ENCODE results near the gene FCHO1.

The FCHO1 gene

GRCh38 chr19:17734146-17734545, 17.1 kb upstream of the FCHO1 start:
- no peak for DNase-seq

GRCh38 chr19:17735410-17735809, 15.9 kb upstream of the FCHO1 start:
- DNase-seq = no peak

DNA sequence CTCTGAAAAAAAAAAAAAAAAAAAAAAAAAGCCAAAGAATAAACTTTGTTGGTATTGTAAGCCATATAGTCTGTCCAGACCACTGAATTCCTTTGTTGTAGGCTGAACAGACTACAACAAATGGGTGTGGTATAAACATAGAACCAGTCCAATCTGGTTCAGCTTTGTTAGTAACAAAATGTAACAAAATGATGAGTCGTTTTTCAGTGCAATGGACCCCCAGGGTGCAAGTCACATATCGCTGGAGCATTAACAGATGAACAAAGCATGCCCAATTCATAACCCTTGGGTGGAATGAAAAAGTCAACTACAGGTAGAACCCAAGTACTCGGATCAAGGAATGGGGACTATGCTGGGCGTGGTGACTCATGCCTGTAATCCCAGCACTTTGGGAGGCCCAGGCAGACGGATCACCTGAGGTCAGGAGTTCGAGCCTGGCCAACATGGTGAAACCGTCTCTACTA, 13.6 kb upstream of the FCHO1 start:
- no peak for DNase-seq

DNA sequence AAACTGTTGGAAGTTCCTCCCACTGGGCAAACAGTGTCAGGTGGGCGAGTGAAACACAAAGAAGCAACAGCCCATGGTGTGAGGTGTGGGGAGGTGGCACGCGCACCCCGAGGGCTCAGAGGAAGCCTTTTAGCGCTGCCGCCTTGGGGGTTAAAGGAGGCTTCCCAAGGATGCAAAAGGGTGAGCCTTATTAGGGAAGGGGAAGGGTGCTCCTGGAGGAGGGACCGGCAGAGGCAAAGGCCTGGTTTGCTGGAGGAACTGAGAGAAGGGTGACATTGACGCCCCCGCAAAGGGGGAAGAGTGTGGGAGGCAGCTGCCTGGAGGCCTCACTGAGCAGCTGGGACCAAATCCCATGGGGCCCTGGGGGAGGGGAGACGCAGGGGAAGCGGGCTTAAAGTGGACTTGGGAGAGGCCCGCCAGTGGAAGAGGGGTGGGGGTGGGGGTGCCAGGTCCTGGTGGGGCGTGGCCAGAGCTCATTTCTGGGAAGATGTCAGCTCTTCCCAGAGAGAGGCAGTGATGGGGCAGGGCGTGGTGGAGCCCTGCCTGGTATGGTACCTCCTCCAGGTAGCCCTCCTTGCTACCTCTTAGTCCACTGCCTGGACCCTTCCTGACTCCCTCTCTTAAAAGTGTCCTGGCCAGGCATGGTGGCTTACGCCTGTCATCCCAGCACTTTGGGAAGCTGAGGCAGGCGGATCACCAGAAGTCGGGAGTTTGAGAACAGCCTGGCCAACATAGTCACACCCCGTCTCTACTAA, 12.0 kb upstream of the FCHO1 start:
- no peak for DNase-seq

- DNase-seq = no peak
Measured at GRCh38 chr19:17741456-17741855, 9.8 kb upstream of the FCHO1 start.

DNA sequence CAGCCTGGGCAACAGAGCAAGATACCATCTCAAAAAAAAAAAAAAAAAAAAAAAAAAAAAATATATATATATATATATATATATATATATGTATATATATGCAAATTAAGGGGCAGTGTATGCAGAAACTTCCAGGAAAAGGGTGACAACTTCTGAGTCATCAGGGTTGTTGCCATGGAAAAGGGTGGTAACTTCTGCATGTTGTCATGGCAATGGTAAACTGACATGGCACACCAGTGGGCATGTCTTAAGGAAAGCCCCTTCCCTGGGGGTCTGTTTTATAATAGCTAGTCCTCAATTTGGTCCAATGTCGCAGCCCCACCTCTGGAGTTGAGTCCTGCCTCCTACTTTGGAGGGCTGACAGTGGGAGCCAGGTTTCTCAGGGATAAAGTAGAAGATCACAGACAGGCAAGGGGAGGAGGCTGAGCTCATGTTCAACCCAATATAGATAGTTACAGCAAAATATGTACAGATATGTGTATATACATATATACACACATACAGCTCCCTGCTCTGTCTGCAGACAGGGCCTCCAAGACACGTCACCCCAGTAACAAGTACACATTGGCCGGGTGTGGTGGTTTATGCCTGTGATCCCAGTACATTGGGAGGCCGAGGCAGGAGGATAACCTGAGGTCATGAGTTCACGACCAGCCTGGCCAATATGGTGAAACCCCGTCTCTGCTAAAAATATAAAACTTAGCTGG, 7.2 kb upstream of the FCHO1 start:
- no peak for DNase-seq

- DNase-seq = peak; percentile 87
Measured at GRCh38 chr19:17747205-17748098, 3.8 kb upstream of the FCHO1 start.

DNA sequence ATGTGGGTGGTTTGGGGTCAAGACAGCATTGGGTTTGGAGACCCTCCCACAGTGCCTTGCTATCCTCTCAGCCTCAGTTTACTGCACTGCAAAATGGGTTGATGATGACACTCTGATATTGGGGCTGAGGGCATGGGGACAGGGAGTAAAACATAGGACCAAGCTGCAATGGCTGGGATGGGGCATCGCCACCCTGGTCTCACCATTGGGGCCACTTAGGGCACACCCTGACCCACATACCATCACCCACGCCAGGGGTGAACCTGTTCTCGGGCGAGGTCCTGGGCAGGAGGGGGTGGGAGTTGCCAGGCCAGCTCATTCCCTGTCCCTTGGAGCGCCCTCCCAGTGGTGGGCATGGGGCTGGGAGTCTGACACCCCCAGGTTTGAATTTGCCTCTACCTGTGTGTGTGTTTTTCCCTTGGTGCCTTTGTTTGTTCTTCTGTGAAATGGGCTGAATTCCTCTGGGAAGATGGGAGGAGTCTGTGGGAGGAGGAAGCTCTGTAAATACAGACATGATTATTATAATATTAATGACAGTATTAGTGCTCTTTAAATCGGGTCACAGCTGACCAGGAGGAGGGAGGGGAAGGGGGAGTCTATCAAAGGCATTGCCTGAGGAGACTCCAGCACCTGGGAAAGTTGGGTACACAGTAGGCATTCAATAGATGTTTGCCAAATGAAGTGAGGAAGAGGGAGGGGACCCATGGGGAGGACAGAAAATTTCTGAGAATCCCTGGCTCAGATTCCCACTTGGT, 2.2 kb upstream of the FCHO1 start:
- DNase-seq = no peak

DNA sequence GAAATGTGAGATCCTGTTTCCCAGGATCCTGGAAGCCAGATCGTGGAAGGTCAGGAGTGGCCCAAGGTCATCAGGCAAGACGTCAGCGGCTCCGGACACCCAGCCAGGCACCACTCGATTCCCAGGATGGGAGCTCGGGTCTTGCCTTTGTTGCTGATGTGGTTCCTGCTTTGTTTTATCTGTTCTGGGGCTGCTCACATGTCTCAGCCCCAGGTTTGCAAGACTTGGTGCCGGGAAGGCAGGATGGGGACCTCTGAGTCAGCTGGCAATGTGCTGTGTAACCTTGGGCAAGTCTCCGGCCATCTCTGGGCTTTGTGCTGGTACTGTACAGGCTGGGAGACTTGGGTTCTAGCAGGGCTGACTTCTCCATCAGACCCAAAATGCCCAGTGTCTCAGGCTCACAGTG, 1.4 kb upstream of the FCHO1 start:
- DNase-seq = no peak

DNA sequence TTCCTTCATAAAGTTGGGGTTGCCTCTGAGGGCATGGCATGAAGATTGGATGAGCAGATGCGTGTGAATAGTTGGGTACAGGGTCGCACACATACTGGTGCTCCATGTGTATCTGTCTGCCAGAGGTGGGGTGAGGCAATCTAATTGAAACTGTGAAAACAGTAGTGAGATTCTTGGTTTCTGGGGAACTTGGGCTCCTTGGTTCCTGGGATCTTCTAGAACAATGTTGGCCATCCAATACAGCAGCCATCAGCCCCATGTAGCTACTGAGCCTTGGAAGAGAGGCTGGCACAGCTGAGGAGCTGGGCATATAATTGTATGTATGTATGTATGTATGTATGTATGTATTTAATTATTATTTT, 616 bp downstream of the FCHO1 start:
- DNase-seq = no peak

DNA sequence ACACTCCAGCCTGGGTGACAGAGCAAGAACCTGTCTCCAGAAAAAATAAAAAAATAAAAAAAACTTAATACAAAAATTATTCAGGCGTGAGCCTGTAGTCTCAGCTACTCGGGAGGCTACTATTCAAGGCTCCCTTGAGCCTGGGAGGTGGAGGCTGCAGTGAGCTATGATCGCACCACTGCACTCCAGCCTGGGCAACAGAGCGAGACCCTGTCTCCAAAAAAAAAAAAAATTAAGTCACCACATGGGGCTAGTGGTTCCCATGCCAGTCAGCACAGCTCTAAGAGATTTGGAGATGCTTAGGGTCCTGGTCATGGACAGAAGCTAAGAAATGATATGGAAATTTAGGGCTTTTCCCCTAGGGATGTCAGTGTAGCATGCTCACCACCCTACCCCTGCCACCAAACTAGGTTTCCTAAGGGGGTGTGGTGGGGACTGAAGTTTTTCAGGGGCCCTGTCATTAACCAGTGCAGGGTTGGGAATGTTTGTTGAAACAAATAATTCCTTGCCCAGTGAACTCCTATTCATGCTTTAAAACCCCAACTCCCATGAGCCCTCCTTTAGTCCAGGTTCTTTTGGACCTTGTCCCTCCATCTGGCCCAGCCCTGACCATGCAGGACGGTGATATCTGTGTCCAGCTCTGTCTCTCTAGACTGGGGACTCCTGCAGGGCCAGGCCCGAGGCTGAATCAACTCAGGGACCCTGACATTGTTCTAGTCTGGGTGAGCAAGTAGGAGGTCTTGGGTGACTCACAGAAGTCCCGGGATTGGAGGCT, 1.8 kb downstream of the FCHO1 start:
- no peak for DNase-seq

DNA sequence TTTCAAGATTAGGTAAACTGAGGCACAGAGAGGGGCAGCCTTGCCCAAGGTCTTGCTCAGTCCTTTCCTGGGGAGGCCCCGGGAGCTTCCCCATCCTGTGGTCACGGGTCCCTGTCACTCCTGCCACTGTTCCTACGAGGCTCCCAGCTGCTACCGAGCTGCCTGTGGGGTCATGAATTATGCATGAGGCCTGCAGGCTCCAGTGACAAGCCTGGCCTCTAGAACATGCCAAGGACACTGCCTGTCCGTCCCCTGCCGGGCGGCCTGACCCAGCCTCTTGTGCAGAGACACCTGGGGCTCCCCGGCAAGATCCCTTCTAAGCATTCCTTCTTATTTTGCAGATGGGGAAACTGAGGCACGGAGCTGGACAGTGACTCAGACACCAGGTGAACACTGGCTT, 2.7 kb downstream of the FCHO1 start:
- no peak for DNase-seq

- no peak for DNase-seq
Measured at GRCh38 chr19:17754634-17755442, 3.6 kb downstream of the FCHO1 start.

DNA sequence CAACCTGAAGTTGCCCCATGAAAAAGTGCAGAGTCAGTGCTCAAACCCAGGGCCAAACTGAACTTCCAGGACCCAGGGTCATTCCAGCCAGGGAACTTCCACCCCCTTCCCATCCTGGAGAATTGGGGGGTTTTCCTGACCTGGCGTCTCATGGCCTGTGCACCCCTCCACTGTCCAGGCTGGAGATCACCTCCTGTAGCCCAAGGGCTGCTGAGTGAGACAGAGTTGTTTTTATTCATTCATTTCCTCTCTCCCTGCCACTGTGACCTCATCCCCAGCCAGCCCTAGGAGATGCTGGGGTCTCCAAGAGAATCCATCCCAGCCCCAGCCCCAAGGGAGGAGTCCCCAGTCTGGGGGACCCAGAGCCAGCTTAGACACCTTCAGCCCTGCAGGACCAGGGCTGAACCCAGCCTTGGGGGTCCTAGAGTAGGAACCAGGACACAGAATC, 4.2 kb downstream of the FCHO1 start:
- no peak for DNase-seq

DNA sequence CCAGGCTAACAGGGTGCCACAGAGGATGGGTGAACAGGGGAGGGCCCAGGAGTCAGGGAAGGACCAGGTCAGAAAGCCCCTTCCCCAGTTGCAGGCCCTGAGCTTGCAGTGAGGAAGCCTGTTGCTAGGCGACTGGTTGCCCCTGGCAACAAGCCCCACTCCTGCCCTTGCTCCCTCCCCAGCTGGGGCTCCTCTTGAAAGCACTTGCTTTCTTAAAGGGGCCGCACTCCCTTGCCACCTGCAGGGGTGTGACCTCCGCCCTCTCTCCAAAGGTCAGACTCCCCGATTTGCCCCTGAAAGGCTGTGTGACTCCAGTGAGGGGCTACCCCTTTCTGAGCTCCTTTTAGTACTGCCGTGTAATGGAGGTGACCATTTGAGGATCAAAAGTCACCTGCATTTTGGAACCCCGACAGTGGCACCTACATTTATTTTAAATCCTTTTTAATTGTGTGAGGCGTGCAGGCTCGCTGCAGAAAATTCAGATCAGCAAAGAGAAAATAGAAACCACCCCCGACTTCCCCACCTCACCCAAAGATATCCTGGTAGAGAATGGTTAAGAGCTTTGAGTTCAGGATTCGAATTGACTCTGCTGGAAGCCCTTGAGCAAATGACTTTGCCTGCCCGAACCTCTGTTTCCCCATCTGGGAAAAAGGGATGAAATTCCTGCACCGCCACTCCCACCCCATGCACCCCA, 4.8 kb downstream of the FCHO1 start:
- DNase-seq = no peak

GRCh38 chr19:17757125-17757524, 5.8 kb downstream of the FCHO1 start:
- DNase-seq = no peak

DNA sequence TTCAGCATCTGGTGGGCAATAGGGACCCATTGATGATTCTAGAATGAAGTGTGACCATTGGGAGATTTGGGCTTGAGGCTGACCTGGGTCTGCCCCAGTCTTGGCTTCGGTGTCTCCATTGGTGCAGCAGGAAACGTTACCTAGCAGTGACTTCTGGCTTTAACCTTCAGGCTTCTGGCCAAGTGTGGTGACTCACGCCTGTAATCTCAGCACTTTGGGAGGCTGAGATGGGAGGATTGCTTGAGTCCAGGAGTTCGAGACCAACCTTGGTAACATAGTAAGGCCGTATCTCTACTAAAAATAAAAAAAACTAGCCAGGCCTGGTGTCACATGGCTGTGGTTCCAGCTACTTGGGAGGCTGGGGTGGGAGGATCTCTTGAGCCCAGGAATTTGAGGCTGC, 7.2 kb downstream of the FCHO1 start:
- DNase-seq = no peak

GRCh38 chr19:17761148-17761547, 9.9 kb downstream of the FCHO1 start:
- DNase-seq = no peak

GRCh38 chr19:17762505-17763229, 11.4 kb downstream of the FCHO1 start:
- no peak for DNase-seq

- DNase-seq = no peak
Measured at GRCh38 chr19:17764348-17764747, 13.1 kb downstream of the FCHO1 start.
